ENCODE measurements around the gene ACTRT2. TPM values are rescaled to one million over a fixed set of nuclear protein-coding genes. Genes with fewer than 3 reads are reported as not detected.

The ACTRT2 gene
- polyA plus RNA-seq, 1 donor (not counting 4 experiments of a cell fraction or from before 2014, with no cell fraction given): not detected

- H3K79me2 ChIP-seq (ENCODE audit: control insufficient read depth, insufficient read depth, low read length): no peaks in the 10 kb centered on the region
- H3K27ac ChIP-seq (ENCODE audit: control insufficient read depth, insufficient read depth, low read length): no peak overlapping the region
- no peak overlapping the region for H3K4me3 ChIP-seq (ENCODE audit: control insufficient read depth in 2 of 3, extremely low read depth in 1 of 3, insufficient read depth in 2 of 3, low read depth in 1 of 3, low read length in 3 of 3)
- dilution Hi-C loops (cut with MboI; ENCODE audit: extremely low pct_ligation_motif_present, low sequenced_read_pairs): no loop called here
- FAIRE-seq (no peak), DNase-seq (ENCODE audit: low read depth, low spot score) (no peak)
- H3K9me3 ChIP-seq (ENCODE audit: control insufficient read depth, low read depth, low read length): peaks cover 6% of the 10 kb centered on the region
- H2AFZ ChIP-seq (ENCODE audit: control insufficient read depth, low read length): no peak overlapping the region
- H3K9ac ChIP-seq (ENCODE audit: control insufficient read depth, extremely low read depth, insufficient read depth, low read length): no peak overlapping the region
- no peak overlapping the region for H3K4me2 ChIP-seq (ENCODE audit: control insufficient read depth, extremely low read depth, insufficient read depth, low read depth, low read length)
- H3K27me3 ChIP-seq (ENCODE audit: control insufficient read depth, extremely low read depth, insufficient read depth, low read length): no peaks in the 10 kb centered on the region
- H3K4me1 ChIP-seq (ENCODE audit: control insufficient read depth, extremely low read depth, insufficient read depth, low read length): no peaks in the 10 kb centered on the region
- H4K20me1 ChIP-seq (ENCODE audit: control insufficient read depth, extremely low read depth, insufficient read depth, low read length): no peaks in the 10 kb centered on the region
- no peak for TF ChIP-seq EZH2 (IDR thresholded peaks at IDR 0.05; ENCODE audit: low read length)
- TF ChIP-seq CTCF (optimal IDR thresholded peaks at IDR 0.05 in 1 of 3, IDR thresholded peaks at IDR 0.05 in 1 of 3, conservative IDR thresholded peaks at IDR 0.05 in 1 of 3; ENCODE audit: extremely low read depth in 1 of 3, insufficient read depth in 2 of 3, low read length in 3 of 3): no peak
- H3K9me1 ChIP-seq (ENCODE audit: control insufficient read depth, extremely low read depth, insufficient read depth, low read length): no peaks in the 10 kb centered on the region
- H3K36me3 ChIP-seq (ENCODE audit: control insufficient read depth in 2 of 2, extremely low read depth in 1 of 2, insufficient read depth in 2 of 2, low read length in 2 of 2): no peaks in the 10 kb centered on the region
Observed at GRCh38 chr1:2980849-2981248, 40.4 kb upstream of the ACTRT2 start.

GRCh38 chr1:2981388-2981787 is 39.9 kb upstream of the ACTRT2 start:
- Histone ChIP-seq H2AFZ (ENCODE audit: control insufficient read depth, low read length) (no peak overlapping the region), H3K4me1 (ENCODE audit: control insufficient read depth, extremely low read depth, insufficient read depth, low read length) (no peaks in the 10 kb centered on the region), H3K9me3 (ENCODE audit: control insufficient read depth, low read depth, low read length) (peaks cover 6% of the 10 kb centered on the region), H3K27me3 (ENCODE audit: control insufficient read depth, extremely low read depth, insufficient read depth, low read length) (no peaks in the 10 kb centered on the region), H3K79me2 (ENCODE audit: control insufficient read depth, insufficient read depth, low read length) (no peaks in the 10 kb centered on the region), H3K4me3 (ENCODE audit: control insufficient read depth in 2 of 3, extremely low read depth in 1 of 3, insufficient read depth in 2 of 3, low read depth in 1 of 3, low read length in 3 of 3) (no peak overlapping the region), H3K9ac (ENCODE audit: control insufficient read depth, extremely low read depth, insufficient read depth, low read length) (no peak overlapping the region), H3K4me2 (ENCODE audit: control insufficient read depth, extremely low read depth, insufficient read depth, low read depth, low read length) (no peak overlapping the region), H3K36me3 (ENCODE audit: control insufficient read depth in 2 of 2, extremely low read depth in 1 of 2, insufficient read depth in 2 of 2, low read length in 2 of 2) (no peaks in the 10 kb centered on the region), H3K9me1 (ENCODE audit: control insufficient read depth, extremely low read depth, insufficient read depth, low read length) (no peaks in the 10 kb centered on the region), H3K27ac (ENCODE audit: control insufficient read depth, insufficient read depth, low read length) (no peak overlapping the region), H4K20me1 (ENCODE audit: control insufficient read depth, extremely low read depth, insufficient read depth, low read length) (no peaks in the 10 kb centered on the region)
- no peak for FAIRE-seq
- TF ChIP-seq CTCF (optimal IDR thresholded peaks at IDR 0.05 in 1 of 3, IDR thresholded peaks at IDR 0.05 in 1 of 3, conservative IDR thresholded peaks at IDR 0.05 in 1 of 3; ENCODE audit: extremely low read depth in 1 of 3, insufficient read depth in 2 of 3, low read length in 3 of 3) (no peak), EZH2 (IDR thresholded peaks at IDR 0.05; ENCODE audit: low read length) (no peak)
- no peak for DNase-seq (ENCODE audit: low read depth, low spot score)
- dilution Hi-C loops (cut with MboI; ENCODE audit: extremely low pct_ligation_motif_present, low sequenced_read_pairs): no loop called here
